Left lobe of liver (tissue), 2 donors: Measurements from ENCODE around the gene ABCA7. TPM values are rescaled to one million over a fixed set of nuclear protein-coding genes. Genes with fewer than 3 reads are reported as not detected.

Experiments used
- ATAC-seq: fragments of 200-7000 bp; cut with Tn5 transposase; one replicate; pipeline ENCODE4 v1.9.1; 2020; ENCODE audit warnings: mild to moderate bottlenecking, moderate library complexity
- DNase-seq: peaks from one replicate; pipeline ENCODE4 v3.0.0-alpha.2; 2020; ENCODE audit warnings: low spot score
- total RNA-seq: library from RNA; stranded (reverse); gene quantifications from one replicate; pipeline ENCODE4 v1.2.1, GENCODE V29; 2021
- donor health status: DM: no; HTN: no; CAD: no; lungs with moderate emphysema.
- donor health status: DM: no; HTN: yes; CAD: no.

Gene ABCA7
- total RNA-seq, 1 donor from 2014 or later = 10.4 TPM

GRCh38 chr19:1102407-1103131, 62.7 kb downstream of the ABCA7 start:
- DNase-seq (no peak), ATAC-seq (no peak)

- no peak for DNase-seq
- ATAC-seq = no peak
Observed at GRCh38 chr19:1103132-1103707, 63.3 kb downstream of the ABCA7 start.

- ATAC-seq (peak; percentile 81), DNase-seq (peak; percentile 99)
Observed at GRCh38 chr19:1103708-1104310, 63.9 kb downstream of the ABCA7 start, which contains the start of gene GPX4. TSS of gene GPX4 (plus strand) at chr19:1103994. CDS start at chr19:1104044, 50 bp downstream.

GRCh38 chr19:1104311-1105007, 64.6 kb downstream of the ABCA7 start:
- peak; percentile 61 for ATAC-seq
- DNase-seq = peak; percentile 87

- ATAC-seq (no peak), DNase-seq (no peak)
Observed at GRCh38 chr19:1105008-1105872, 65.3 kb downstream of the ABCA7 start.

- no peak for ATAC-seq
- no peak for DNase-seq
Observed at GRCh38 chr19:1105873-1106840, 66.2 kb downstream of the ABCA7 start.

GRCh38 chr19:1106841-1107660, 67.1 kb downstream of the ABCA7 start:
- DNase-seq (no peak), ATAC-seq (no peak)

GRCh38 chr19:1107661-1108261, 67.9 kb downstream of the ABCA7 start:
- ATAC-seq (no peak), DNase-seq (no peak)

- no peak for ATAC-seq
- no peak for DNase-seq
Observed at GRCh38 chr19:1108291-1109031, 68.6 kb downstream of the ABCA7 start.

GRCh38 chr19:1109032-1109551, 69.2 kb downstream of the ABCA7 start:
- no peak for ATAC-seq
- DNase-seq = no peak

- no peak for ATAC-seq
- DNase-seq = no peak
Observed at GRCh38 chr19:1109697-1110671, 70.1 kb downstream of the ABCA7 start.

- ATAC-seq (no peak), DNase-seq (no peak)
Observed at GRCh38 chr19:1110809-1111640, 71.1 kb downstream of the ABCA7 start.

GRCh38 chr19:1111641-1112267, 71.8 kb downstream of the ABCA7 start:
- ATAC-seq = no peak
- no peak for DNase-seq

GRCh38 chr19:1112268-1113029, 72.5 kb downstream of the ABCA7 start:
- no peak for ATAC-seq
- DNase-seq = no peak
